Measurements from ENCODE around the gene CFAP90. TPM values are rescaled to one million over a fixed set of nuclear protein-coding genes. Genes with fewer than 3 reads are reported as not detected.

Gene CFAP90
- 0.81 TPM for polyA plus RNA-seq (2013, experiment 1 of 2)
- polyA plus RNA-seq (2013, experiment 2 of 2): 1.0 TPM

GRCh38 chr5:7850395-7851239 is at the start of gene CFAP90:
CFAP90 (minus strand) TSS chr5:7851133; CDS start chr5:7851021, 112 bp downstream.
- Histone ChIP-seq H3K27ac (replicated peaks; ENCODE audit: low read length) (peak within 1 kb of the TSS; percentile 82), H3K18ac (ENCODE audit: low read length) (peak within 1 kb of the TSS; percentile 95), H3K4me2 (ENCODE audit: insufficient read depth, low read length, poor library complexity, severe bottlenecking) (peak within 1 kb of the TSS; percentile 81), H3K23ac (ENCODE audit: low read depth, low read length, poor library complexity) (no peak within 1 kb of the TSS), H2BK5ac (ENCODE audit: low read length) (peak within 1 kb of the TSS; percentile 79), H3K14ac (ENCODE audit: low read length) (peak within 1 kb of the TSS; percentile 90), H3K4me1 (ENCODE audit: control insufficient read depth in 2 of 2, insufficient read depth in 1 of 2, low read depth in 1 of 2, low read length in 2 of 2) (peaks cover 3 to 5% of the 10 kb centered on the region in 2 donors), H3K79me1 (ENCODE audit: low read depth, low read length) (no peaks in the 10 kb centered on the region), H3K4me3 (ENCODE audit: low read length in 2 of 2) (peak within 1 kb of the TSS; percentile 55 to 94), H3K9me3 (replicated peaks in 1 of 2; ENCODE audit: control insufficient read depth in 2 of 2, insufficient read depth in 1 of 2, low read depth in 1 of 2, low read length in 2 of 2) (peaks cover 3% of the 10 kb centered on the region in 2 donors), H3K4ac (ENCODE audit: low read length) (no peak within 1 kb of the TSS), H2AFZ (ENCODE audit: low read length) (peak within 1 kb of the TSS; percentile 96), H4K8ac (ENCODE audit: low read depth, low read length) (peak within 1 kb of the TSS; percentile 21), H3K36me3 (replicated peaks in 1 of 2; ENCODE audit: control insufficient read depth in 2 of 2, insufficient read depth in 2 of 2, low read length in 2 of 2) (no peaks in the 10 kb centered on the region), H2BK120ac (ENCODE audit: low read depth, low read length) (peak within 1 kb of the TSS; percentile 11), H4K91ac (ENCODE audit: low read depth, low read length, poor library complexity) (no peak within 1 kb of the TSS), H2BK15ac (ENCODE audit: low read length) (peak within 1 kb of the TSS; percentile 66), H2AK5ac (ENCODE audit: low read depth, low read length) (peak within 1 kb of the TSS; percentile 90), H3K9ac (ENCODE audit: low read depth, low read length, poor library complexity) (peak within 1 kb of the TSS; percentile 95), H3K27me3 (ENCODE audit: control insufficient read depth in 3 of 3, insufficient read depth in 3 of 3, low read depth in 1 of 3, low read length in 3 of 3) (peaks cover 0 to 18% (median 3%) of the 10 kb centered on the region in 3 experiments), H2BK12ac (ENCODE audit: low read length) (peak within 1 kb of the TSS; percentile 63)
- peak; percentile 77 for DNase-seq (ENCODE audit: low spot score)
- no CpG with 5 or more reads among the region's 76 CpGs for WGBS, 2 donors (ENCODE audit: extremely low coverage in 2 of 2, insufficient read length in 2 of 2, insufficient replicate concordance in 1 of 2)

GRCh38 chr5:7897014-7897600 is 46.2 kb upstream of the CFAP90 start:
- Histone ChIP-seq H3K9ac (ENCODE audit: low read depth, low read length, poor library complexity) (no peak overlapping the region), H3K23ac (ENCODE audit: low read depth, low read length, poor library complexity) (no peak overlapping the region), H3K14ac (ENCODE audit: low read length) (no peak overlapping the region), H2BK12ac (ENCODE audit: low read length) (no peak overlapping the region), H3K4me1 (ENCODE audit: control insufficient read depth in 2 of 2, insufficient read depth in 1 of 2, low read depth in 1 of 2, low read length in 2 of 2) (no peaks in the 10 kb centered on the region), H3K4ac (ENCODE audit: low read length) (no peak overlapping the region), H3K27ac (replicated peaks; ENCODE audit: low read length) (no peak overlapping the region), H3K18ac (ENCODE audit: low read length) (no peak overlapping the region), H3K27me3 (ENCODE audit: control insufficient read depth in 3 of 3, insufficient read depth in 3 of 3, low read depth in 1 of 3, low read length in 3 of 3) (no peaks in the 10 kb centered on the region), H2AFZ (ENCODE audit: low read length) (no peak overlapping the region), H3K36me3 (replicated peaks in 1 of 2; ENCODE audit: control insufficient read depth in 2 of 2, insufficient read depth in 2 of 2, low read length in 2 of 2) (peaks cover 22 to 100% of the 10 kb centered on the region in 2 donors), H3K9me3 (replicated peaks in 1 of 2; ENCODE audit: control insufficient read depth in 2 of 2, insufficient read depth in 1 of 2, low read depth in 1 of 2, low read length in 2 of 2) (no peaks in the 10 kb centered on the region), H3K4me3 (ENCODE audit: low read length in 2 of 2) (no peak overlapping the region), H4K91ac (ENCODE audit: low read depth, low read length, poor library complexity) (no peak overlapping the region), H3K4me2 (ENCODE audit: insufficient read depth, low read length, poor library complexity, severe bottlenecking) (no peak overlapping the region), H4K8ac (ENCODE audit: low read depth, low read length) (no peak overlapping the region), H2BK15ac (ENCODE audit: low read length) (no peak overlapping the region), H2BK120ac (ENCODE audit: low read depth, low read length) (no peak overlapping the region), H2BK5ac (ENCODE audit: low read length) (no peak overlapping the region), H2AK5ac (ENCODE audit: low read depth, low read length) (no peak overlapping the region), H3K79me1 (ENCODE audit: low read depth, low read length) (peaks cover 3% of the 10 kb centered on the region)
- DNase-seq (ENCODE audit: low spot score): no peak
- no CpG with 5 or more reads among the region's 5 CpGs for WGBS, 2 donors (ENCODE audit: extremely low coverage in 2 of 2, insufficient read length in 2 of 2, insufficient replicate concordance in 1 of 2)

GRCh38 chr5:7894860-7895259 is 43.9 kb upstream of the CFAP90 start:
- no peak overlapping the region for H3K14ac ChIP-seq (ENCODE audit: low read length)
- H4K91ac ChIP-seq (ENCODE audit: low read depth, low read length, poor library complexity): no peak overlapping the region
- H2BK12ac ChIP-seq (ENCODE audit: low read length): no peak overlapping the region
- H2BK120ac ChIP-seq (ENCODE audit: low read depth, low read length): no peak overlapping the region
- H3K27ac ChIP-seq (replicated peaks; ENCODE audit: low read length): no peak overlapping the region
- no peaks in the 10 kb centered on the region for H3K27me3 ChIP-seq (ENCODE audit: control insufficient read depth in 3 of 3, insufficient read depth in 3 of 3, low read depth in 1 of 3, low read length in 3 of 3)
- H3K4me1 ChIP-seq (ENCODE audit: control insufficient read depth in 2 of 2, insufficient read depth in 1 of 2, low read depth in 1 of 2, low read length in 2 of 2): no peaks in the 10 kb centered on the region
- H4K8ac ChIP-seq (ENCODE audit: low read depth, low read length): no peak overlapping the region
- no peak overlapping the region for H2BK5ac ChIP-seq (ENCODE audit: low read length)
- H3K9ac ChIP-seq (ENCODE audit: low read depth, low read length, poor library complexity): no peak overlapping the region
- WGBS, 2 donors (ENCODE audit: extremely low coverage in 2 of 2, insufficient read length in 2 of 2, insufficient replicate concordance in 1 of 2): no CpG with 5 or more reads among the region's 2 CpGs
- H3K23ac ChIP-seq (ENCODE audit: low read depth, low read length, poor library complexity): no peak overlapping the region
- peaks cover 25 to 98% of the 10 kb centered on the region in 2 donors for H3K36me3 ChIP-seq (replicated peaks in 1 of 2; ENCODE audit: control insufficient read depth in 2 of 2, insufficient read depth in 2 of 2, low read length in 2 of 2)
- H3K4me3 ChIP-seq (ENCODE audit: low read length in 2 of 2): no peak overlapping the region
- no peak overlapping the region for H3K4ac ChIP-seq (ENCODE audit: low read length)
- H3K79me1 ChIP-seq (ENCODE audit: low read depth, low read length): peaks cover 3% of the 10 kb centered on the region
- H2AFZ ChIP-seq (ENCODE audit: low read length): no peak overlapping the region
- H3K4me2 ChIP-seq (ENCODE audit: insufficient read depth, low read length, poor library complexity, severe bottlenecking): no peak overlapping the region
- DNase-seq (ENCODE audit: low spot score): no peak
- H3K9me3 ChIP-seq (replicated peaks in 1 of 2; ENCODE audit: control insufficient read depth in 2 of 2, insufficient read depth in 1 of 2, low read depth in 1 of 2, low read length in 2 of 2): no peaks in the 10 kb centered on the region
- no peak overlapping the region for H2BK15ac ChIP-seq (ENCODE audit: low read length)
- no peak overlapping the region for H2AK5ac ChIP-seq (ENCODE audit: low read depth, low read length)
- H3K18ac ChIP-seq (ENCODE audit: low read length): no peak overlapping the region

- no peaks in the 10 kb centered on the region for H3K9me3 ChIP-seq (replicated peaks in 1 of 2; ENCODE audit: control insufficient read depth in 2 of 2, insufficient read depth in 1 of 2, low read depth in 1 of 2, low read length in 2 of 2)
- no CpG with 5 or more reads among the region's 5 CpGs for WGBS, 2 donors (ENCODE audit: extremely low coverage in 2 of 2, insufficient read length in 2 of 2, insufficient replicate concordance in 1 of 2)
- H3K27ac ChIP-seq (replicated peaks; ENCODE audit: low read length): no peak overlapping the region
Observed at GRCh38 chr5:7894439-7894838, 43.5 kb upstream of the CFAP90 start.

More at GRCh38 chr5:7894439-7894838, 43.5 kb upstream of the CFAP90 start:
- H3K18ac ChIP-seq (ENCODE audit: low read length): no peak overlapping the region
- H3K79me1 ChIP-seq (ENCODE audit: low read depth, low read length): peaks cover 3% of the 10 kb centered on the region
- no peak overlapping the region for H3K4me3 ChIP-seq (ENCODE audit: low read length in 2 of 2)
- H2BK12ac ChIP-seq (ENCODE audit: low read length): no peak overlapping the region
- no peak overlapping the region for H3K14ac ChIP-seq (ENCODE audit: low read length)
- DNase-seq (ENCODE audit: low spot score): no peak
- H4K8ac ChIP-seq (ENCODE audit: low read depth, low read length): no peak overlapping the region
- H3K23ac ChIP-seq (ENCODE audit: low read depth, low read length, poor library complexity): no peak overlapping the region
- no peak overlapping the region for H2AK5ac ChIP-seq (ENCODE audit: low read depth, low read length)
- H2AFZ ChIP-seq (ENCODE audit: low read length): no peak overlapping the region
- no peak overlapping the region for H4K91ac ChIP-seq (ENCODE audit: low read depth, low read length, poor library complexity)
- H3K4ac ChIP-seq (ENCODE audit: low read length): no peak overlapping the region
- no peak overlapping the region for H3K9ac ChIP-seq (ENCODE audit: low read depth, low read length, poor library complexity)
- H2BK5ac ChIP-seq (ENCODE audit: low read length): no peak overlapping the region
- no peaks in the 10 kb centered on the region for H3K4me1 ChIP-seq (ENCODE audit: control insufficient read depth in 2 of 2, insufficient read depth in 1 of 2, low read depth in 1 of 2, low read length in 2 of 2)
- H3K27me3 ChIP-seq (ENCODE audit: control insufficient read depth in 3 of 3, insufficient read depth in 3 of 3, low read depth in 1 of 3, low read length in 3 of 3): no peaks in the 10 kb centered on the region
- H2BK120ac ChIP-seq (ENCODE audit: low read depth, low read length): no peak overlapping the region
- no peak overlapping the region for H3K4me2 ChIP-seq (ENCODE audit: insufficient read depth, low read length, poor library complexity, severe bottlenecking)
- H3K36me3 ChIP-seq (replicated peaks in 1 of 2; ENCODE audit: control insufficient read depth in 2 of 2, insufficient read depth in 2 of 2, low read length in 2 of 2): peaks cover 27 to 98% of the 10 kb centered on the region in 2 donors
- no peak overlapping the region for H2BK15ac ChIP-seq (ENCODE audit: low read length)

Measured in neuronal stem cell (in vitro differentiated cells).